HepG2 (cell line): ENCODE data around the gene IL1R1. TPM values are rescaled to one million over a fixed set of nuclear protein-coding genes. Genes with fewer than 3 reads are reported as not detected.
A peak's percentile ranks its signal among the peaks of the same experiment; 100 is the strongest.

Source experiments
- FIP1L1 ChIP-seq: fragments of 200-400 bp; formaldehyde crosslinking; IDR thresholded peaks from 2 replicates; pipeline ENCODE4 v1.6.1; 2018; ENCODE audit warnings: low read depth, mild to moderate bottlenecking, low read length, moderate library complexity, borderline replicate concordance; ENCODE audit not compliant: insufficient read depth
- HDAC1 ChIP-seq: sonication (generic); formaldehyde crosslinking; IDR thresholded peaks from 2 replicates; pipeline ENCODE4 v1.5.1; 2020; ENCODE audit warnings: mild to moderate bottlenecking, missing genetic modification reagents
- NKX3-1 ChIP-seq: sonication (generic); formaldehyde crosslinking; IDR thresholded peaks from 2 replicates; pipeline ENCODE4 v1.5.0; 2020; ENCODE audit warnings: missing genetic modification reagents
- PRPF4 ChIP-seq: fragments of 200-400 bp; formaldehyde crosslinking; IDR thresholded peaks from 2 replicates; pipeline ENCODE4 v1.6.1; 2016; ENCODE audit warnings: low read length, low read depth; ENCODE audit not compliant: poor library complexity, severe bottlenecking
- ZBTB21 ChIP-seq: sonication (generic); formaldehyde crosslinking; IDR thresholded peaks from 2 replicates; pipeline ENCODE4 v1.4.0; 2020; ENCODE audit warnings: missing genetic modification reagents
- ZEB1 ChIP-seq: IDR thresholded peaks from 2 replicates; pipeline ENCODE4 v1.6.1; 2012; ENCODE audit warnings: mild to moderate bottlenecking, low read depth, inconsistent platforms; ENCODE audit not compliant: insufficient replicate concordance
- ZMYM3 ChIP-seq: sonication (generic); formaldehyde crosslinking; IDR thresholded peaks from 2 replicates; pipeline ENCODE4 v1.5.1; 2020; ENCODE audit warnings: mild to moderate bottlenecking, missing genetic modification reagents
- ZNF143 ChIP-seq: sonication (generic); formaldehyde crosslinking; IDR thresholded peaks from 2 replicates; pipeline ENCODE4 v1.4.0; 2020; ENCODE audit warnings: missing genetic modification reagents
- ZNF382 ChIP-seq: sonication (generic); formaldehyde crosslinking; IDR thresholded peaks from 2 replicates; pipeline ENCODE4 v1.5.0; 2020; ENCODE audit warnings: missing genetic modification reagents, mild to moderate bottlenecking, borderline replicate concordance
- polyA plus RNA-seq, 8 experiments: library from polyadenylated mRNA; depleted of rRNA in 3 of 8; stranded (reverse) in 7 of 8; unstranded in 1 of 8; fragments of >200 nt; fragmentation: Illumina TruSeq in 4 of 8; extraction: Trizol in 4 of 8; gene quantifications; 2 replicates each; pipeline versions ENCODE4 v1.2.1 to v1.2.3, GENCODE V29; 2011 to 2016; ENCODE audit warnings: low read depth in 4 of 8, missing spikeins in 1 of 8, mixed read lengths in 1 of 8; ENCODE audit not compliant: insufficient read depth in 1 of 8
- total RNA-seq, 5 experiments: library from RNA; depleted of rRNA; stranded (reverse); fragments of >200 nt; fragmentation: Illumina TruSeq; extraction: Trizol; gene quantifications; 2 replicates each; pipeline ENCODE4 v1.2.3, GENCODE V29; 2016; ENCODE audit warnings: low read depth in 1 of 5
- TF ChIP-seq, protein P1 (sequence below): sonication (generic); formaldehyde crosslinking; IDR thresholded peaks from 2 replicates; pipeline ENCODE4 v1.4.0; 2020; ENCODE audit warnings: missing genetic modification reagents
- TF ChIP-seq, protein P2 (sequence below): sonication (generic); formaldehyde crosslinking; IDR thresholded peaks from 2 replicates; pipeline ENCODE4 v1.9.0; 2021; ENCODE audit warnings: missing genetic modification reagents, mild to moderate bottlenecking, borderline replicate concordance
- TF ChIP-seq, protein P3 (sequence below): sonication (generic); formaldehyde crosslinking; IDR thresholded peaks from 2 replicates; pipeline ENCODE4 v1.5.0; 2020; ENCODE audit warnings: mild to moderate bottlenecking, missing genetic modification reagents, borderline replicate concordance

The IL1R1 gene
- total and polyA plus RNA-seq, 2 of the 13 experiments (the other 11 are each of a cell fraction or from before 2014, with no cell fraction given): 38.0 to 93.1 TPM

DNA sequence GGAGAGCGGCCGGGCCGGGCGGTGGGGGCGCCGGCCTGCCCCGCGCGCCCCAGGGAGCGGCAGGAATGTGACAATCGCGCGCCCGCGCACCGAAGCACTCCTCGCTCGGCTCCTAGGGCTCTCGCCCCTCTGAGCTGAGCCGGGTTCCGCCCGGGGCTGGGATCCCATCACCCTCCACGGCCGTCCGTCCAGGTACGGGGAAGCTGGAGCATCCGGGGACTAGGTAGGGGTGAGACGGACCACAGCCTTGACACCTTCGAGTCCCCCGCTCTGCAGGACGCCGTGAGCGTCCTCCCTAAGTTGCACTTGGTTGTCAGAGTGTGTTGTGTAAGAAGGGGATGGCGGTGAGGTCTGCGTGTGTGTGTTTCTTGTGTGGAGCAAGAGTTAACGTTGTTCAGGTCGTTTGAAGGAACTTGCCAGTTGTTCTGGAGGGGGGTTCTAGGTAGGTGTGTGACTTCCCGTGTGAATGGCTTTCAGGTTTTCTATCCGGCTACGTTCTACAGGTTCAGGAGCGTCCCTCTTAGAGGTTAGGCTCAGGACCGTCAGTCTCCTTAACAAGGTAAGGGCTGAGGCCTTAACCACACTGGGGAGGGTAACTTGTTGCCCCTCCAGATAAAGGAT lies 393 bp downstream of the IL1R1 start (continued):
- TF ChIP-seq FIP1L1: no peak
- TF ChIP-seq, protein P1, sequence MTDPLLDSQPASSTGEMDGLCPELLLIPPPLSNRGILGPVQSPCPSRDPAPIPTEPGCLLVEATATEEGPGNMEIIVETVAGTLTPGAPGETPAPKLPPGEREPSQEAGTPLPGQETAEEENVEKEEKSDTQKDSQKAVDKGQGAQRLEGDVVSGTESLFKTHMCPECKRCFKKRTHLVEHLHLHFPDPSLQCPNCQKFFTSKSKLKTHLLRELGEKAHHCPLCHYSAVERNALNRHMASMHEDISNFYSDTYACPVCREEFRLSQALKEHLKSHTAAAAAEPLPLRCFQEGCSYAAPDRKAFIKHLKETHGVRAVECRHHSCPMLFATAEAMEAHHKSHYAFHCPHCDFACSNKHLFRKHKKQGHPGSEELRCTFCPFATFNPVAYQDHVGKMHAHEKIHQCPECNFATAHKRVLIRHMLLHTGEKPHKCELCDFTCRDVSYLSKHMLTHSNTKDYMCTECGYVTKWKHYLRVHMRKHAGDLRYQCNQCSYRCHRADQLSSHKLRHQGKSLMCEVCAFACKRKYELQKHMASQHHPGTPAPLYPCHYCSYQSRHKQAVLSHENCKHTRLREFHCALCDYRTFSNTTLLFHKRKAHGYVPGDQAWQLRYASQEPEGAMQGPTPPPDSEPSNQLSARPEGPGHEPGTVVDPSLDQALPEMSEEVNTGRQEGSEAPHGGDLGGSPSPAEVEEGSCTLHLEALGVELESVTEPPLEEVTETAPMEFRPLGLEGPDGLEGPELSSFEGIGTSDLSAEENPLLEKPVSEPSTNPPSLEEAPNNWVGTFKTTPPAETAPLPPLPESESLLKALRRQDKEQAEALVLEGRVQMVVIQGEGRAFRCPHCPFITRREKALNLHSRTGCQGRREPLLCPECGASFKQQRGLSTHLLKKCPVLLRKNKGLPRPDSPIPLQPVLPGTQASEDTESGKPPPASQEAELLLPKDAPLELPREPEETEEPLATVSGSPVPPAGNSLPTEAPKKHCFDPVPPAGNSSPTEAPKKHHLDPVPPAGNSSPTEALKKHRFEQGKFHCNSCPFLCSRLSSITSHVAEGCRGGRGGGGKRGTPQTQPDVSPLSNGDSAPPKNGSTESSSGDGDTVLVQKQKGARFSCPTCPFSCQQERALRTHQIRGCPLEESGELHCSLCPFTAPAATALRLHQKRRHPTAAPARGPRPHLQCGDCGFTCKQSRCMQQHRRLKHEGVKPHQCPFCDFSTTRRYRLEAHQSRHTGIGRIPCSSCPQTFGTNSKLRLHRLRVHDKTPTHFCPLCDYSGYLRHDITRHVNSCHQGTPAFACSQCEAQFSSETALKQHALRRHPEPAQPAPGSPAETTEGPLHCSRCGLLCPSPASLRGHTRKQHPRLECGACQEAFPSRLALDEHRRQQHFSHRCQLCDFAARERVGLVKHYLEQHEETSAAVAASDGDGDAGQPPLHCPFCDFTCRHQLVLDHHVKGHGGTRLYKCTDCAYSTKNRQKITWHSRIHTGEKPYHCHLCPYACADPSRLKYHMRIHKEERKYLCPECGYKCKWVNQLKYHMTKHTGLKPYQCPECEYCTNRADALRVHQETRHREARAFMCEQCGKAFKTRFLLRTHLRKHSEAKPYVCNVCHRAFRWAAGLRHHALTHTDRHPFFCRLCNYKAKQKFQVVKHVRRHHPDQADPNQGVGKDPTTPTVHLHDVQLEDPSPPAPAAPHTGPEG: peak; percentile 83; the same call in 1 of the 2 replicates
- TF ChIP-seq ZNF143: peak; percentile 43; the same call in 1 of the 2 replicates
- no peak for TF ChIP-seq ZEB1
- 0 out of 2 replicates have a peak, but pooled peaks have one; percentile 13 for TF ChIP-seq HDAC1
- no peak for TF ChIP-seq ZBTB21 (CRISPR knock-in tag)
- TF ChIP-seq PRPF4: no peak
- peak; percentile 43; the same call in 1 of the 2 replicates for TF ChIP-seq ZMYM3 (CRISPR knock-in tag)
- TF ChIP-seq, protein P2, sequence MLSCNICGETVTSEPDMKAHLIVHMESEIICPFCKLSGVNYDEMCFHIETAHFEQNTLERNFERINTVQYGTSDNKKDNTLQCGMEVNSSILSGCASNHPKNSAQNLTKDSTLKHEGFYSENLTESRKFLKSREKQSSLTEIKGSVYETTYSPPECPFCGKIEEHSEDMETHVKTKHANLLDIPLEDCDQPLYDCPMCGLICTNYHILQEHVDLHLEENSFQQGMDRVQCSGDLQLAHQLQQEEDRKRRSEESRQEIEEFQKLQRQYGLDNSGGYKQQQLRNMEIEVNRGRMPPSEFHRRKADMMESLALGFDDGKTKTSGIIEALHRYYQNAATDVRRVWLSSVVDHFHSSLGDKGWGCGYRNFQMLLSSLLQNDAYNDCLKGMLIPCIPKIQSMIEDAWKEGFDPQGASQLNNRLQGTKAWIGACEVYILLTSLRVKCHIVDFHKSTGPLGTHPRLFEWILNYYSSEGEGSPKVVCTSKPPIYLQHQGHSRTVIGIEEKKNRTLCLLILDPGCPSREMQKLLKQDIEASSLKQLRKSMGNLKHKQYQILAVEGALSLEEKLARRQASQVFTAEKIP (CRISPR knock-in tag): no peak
- no peak for TF ChIP-seq NKX3-1 (CRISPR knock-in tag)
- TF ChIP-seq, protein P3, sequence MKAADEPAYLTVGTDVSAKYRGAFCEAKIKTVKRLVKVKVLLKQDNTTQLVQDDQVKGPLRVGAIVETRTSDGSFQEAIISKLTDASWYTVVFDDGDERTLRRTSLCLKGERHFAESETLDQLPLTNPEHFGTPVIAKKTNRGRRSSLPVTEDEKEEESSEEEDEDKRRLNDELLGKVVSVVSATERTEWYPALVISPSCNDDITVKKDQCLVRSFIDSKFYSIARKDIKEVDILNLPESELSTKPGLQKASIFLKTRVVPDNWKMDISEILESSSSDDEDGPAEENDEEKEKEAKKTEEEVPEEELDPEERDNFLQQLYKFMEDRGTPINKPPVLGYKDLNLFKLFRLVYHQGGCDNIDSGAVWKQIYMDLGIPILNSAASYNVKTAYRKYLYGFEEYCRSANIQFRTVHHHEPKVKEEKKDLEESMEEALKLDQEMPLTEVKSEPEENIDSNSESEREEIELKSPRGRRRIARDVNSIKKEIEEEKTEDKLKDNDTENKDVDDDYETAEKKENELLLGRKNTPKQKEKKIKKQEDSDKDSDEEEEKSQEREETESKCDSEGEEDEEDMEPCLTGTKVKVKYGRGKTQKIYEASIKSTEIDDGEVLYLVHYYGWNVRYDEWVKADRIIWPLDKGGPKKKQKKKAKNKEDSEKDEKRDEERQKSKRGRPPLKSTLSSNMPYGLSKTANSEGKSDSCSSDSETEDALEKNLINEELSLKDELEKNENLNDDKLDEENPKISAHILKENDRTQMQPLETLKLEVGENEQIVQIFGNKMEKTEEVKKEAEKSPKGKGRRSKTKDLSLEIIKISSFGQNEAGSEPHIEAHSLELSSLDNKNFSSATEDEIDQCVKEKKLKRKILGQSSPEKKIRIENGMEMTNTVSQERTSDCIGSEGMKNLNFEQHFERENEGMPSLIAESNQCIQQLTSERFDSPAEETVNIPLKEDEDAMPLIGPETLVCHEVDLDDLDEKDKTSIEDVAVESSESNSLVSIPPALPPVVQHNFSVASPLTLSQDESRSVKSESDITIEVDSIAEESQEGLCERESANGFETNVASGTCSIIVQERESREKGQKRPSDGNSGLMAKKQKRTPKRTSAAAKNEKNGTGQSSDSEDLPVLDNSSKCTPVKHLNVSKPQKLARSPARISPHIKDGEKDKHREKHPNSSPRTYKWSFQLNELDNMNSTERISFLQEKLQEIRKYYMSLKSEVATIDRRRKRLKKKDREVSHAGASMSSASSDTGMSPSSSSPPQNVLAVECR (CRISPR knock-in tag): no peak; the same call in 1 of the 2 replicates
- TF ChIP-seq ZNF382: no peak
